Measurements from ENCODE around the gene WNT1.

Gene WNT1

GRCh38 chr12:48981757-48982157 is 3.6 kb downstream of the WNT1 start:
- Histone ChIP-seq H3K4me1 (ENCODE audit: control insufficient read depth, low read length) (peaks cover 41% of the 10 kb centered on the region), H3K79me2 (ENCODE audit: control insufficient read depth, low read length) (no peaks in the 10 kb centered on the region), H3K27ac (ENCODE audit: low read depth, low read length) (no peak overlapping the region), H3K4me3 (ENCODE audit: low read length) (no peak overlapping the region; the same call in 1 of the 2 replicates), H3K9me3 (ENCODE audit: control insufficient read depth, insufficient read depth, low read length) (no peaks in the 10 kb centered on the region), H3K9me2 (replicated peaks; ENCODE audit: control insufficient read depth, low read length) (no peaks in the 10 kb centered on the region), H3F3A (ENCODE audit: control insufficient read depth, insufficient read depth) (no peaks in the 10 kb centered on the region), H3K27me3 (ENCODE audit: control insufficient read depth, low read length) (peaks cover 90% of the 10 kb centered on the region), H3K4me2 (ENCODE audit: low read length) (peak overlapping the region; percentile 65; the same call in 1 of the 2 replicates), H3K36me3 (ENCODE audit: control insufficient read depth, low read length) (no peaks in the 10 kb centered on the region), H4K20me1 (ENCODE audit: control insufficient read depth, insufficient read depth, low read depth, low read length) (no peaks in the 10 kb centered on the region)
- TF ChIP-seq EZH2phosphoT487 (IDR thresholded peaks at IDR 0.05; ENCODE audit: borderline replicate concordance, low read length): 0 out of 2 replicates have a peak, but pooled peaks have one; percentile 11
- no peak for TF ChIP-seq CTCF (IDR thresholded peaks at IDR 0.05; ENCODE audit: low read depth, low read length, poor library complexity, severe bottlenecking)

GRCh38 chr12:48982397-48983080 is 4.4 kb downstream of the WNT1 start:
- Histone ChIP-seq H3K79me2 (ENCODE audit: control insufficient read depth, low read length) (no peaks in the 10 kb centered on the region), H3K4me3 (ENCODE audit: low read length) (no peak overlapping the region), H3K4me2 (ENCODE audit: low read length) (no peak overlapping the region), H3K36me3 (ENCODE audit: control insufficient read depth, low read length) (no peaks in the 10 kb centered on the region), H3K27ac (ENCODE audit: low read depth, low read length) (no peak overlapping the region), H3K9me2 (replicated peaks; ENCODE audit: control insufficient read depth, low read length) (no peaks in the 10 kb centered on the region), H3F3A (ENCODE audit: control insufficient read depth, insufficient read depth) (no peaks in the 10 kb centered on the region), H3K27me3 (ENCODE audit: control insufficient read depth, low read length) (peaks cover 86% of the 10 kb centered on the region), H4K20me1 (ENCODE audit: control insufficient read depth, insufficient read depth, low read depth, low read length) (no peaks in the 10 kb centered on the region), H3K9me3 (ENCODE audit: control insufficient read depth, insufficient read depth, low read length) (no peaks in the 10 kb centered on the region), H3K4me1 (ENCODE audit: control insufficient read depth, low read length) (peaks cover 40% of the 10 kb centered on the region)
- no peak for TF ChIP-seq EZH2phosphoT487 (IDR thresholded peaks at IDR 0.05; ENCODE audit: borderline replicate concordance, low read length)
- no peak for TF ChIP-seq CTCF (IDR thresholded peaks at IDR 0.05; ENCODE audit: low read depth, low read length, poor library complexity, severe bottlenecking)

- H3K9me3 ChIP-seq (ENCODE audit: control insufficient read depth, insufficient read depth, low read length): no peaks in the 10 kb centered on the region
- H3K36me3 ChIP-seq (ENCODE audit: control insufficient read depth, low read length): no peaks in the 10 kb centered on the region
- no peaks in the 10 kb centered on the region for H3F3A ChIP-seq (ENCODE audit: control insufficient read depth, insufficient read depth)
- no peak overlapping the region for H3K4me2 ChIP-seq (ENCODE audit: low read length)
- H3K9me2 ChIP-seq (replicated peaks; ENCODE audit: control insufficient read depth, low read length): no peaks in the 10 kb centered on the region
- no peak for TF ChIP-seq EZH2phosphoT487 (IDR thresholded peaks at IDR 0.05; ENCODE audit: borderline replicate concordance, low read length)
- no peak for TF ChIP-seq CTCF (IDR thresholded peaks at IDR 0.05; ENCODE audit: low read depth, low read length, poor library complexity, severe bottlenecking)
- H3K79me2 ChIP-seq (ENCODE audit: control insufficient read depth, low read length): no peaks in the 10 kb centered on the region
- H3K27me3 ChIP-seq (ENCODE audit: control insufficient read depth, low read length): peaks cover 71% of the 10 kb centered on the region
- H3K4me3 ChIP-seq (ENCODE audit: low read length): no peak overlapping the region
- no peaks in the 10 kb centered on the region for H4K20me1 ChIP-seq (ENCODE audit: control insufficient read depth, insufficient read depth, low read depth, low read length)
- no peak overlapping the region for H3K27ac ChIP-seq (ENCODE audit: low read depth, low read length)
- H3K4me1 ChIP-seq (ENCODE audit: control insufficient read depth, low read length): peaks cover 12% of the 10 kb centered on the region
These were observed 7.4 kb downstream of the WNT1 start for GRCh38 chr12:48985475-48985897.

Measured in DOHH2 (cell line).